ENCODE measurements around the gene TCF7L1.
A peak's percentile ranks its signal among the peaks of the same experiment; 100 is the strongest.
"Not testable (repeated sequence)": the region's sequence is repeated elsewhere in the genome, so short reads cannot be mapped to it uniquely, and the experiment has no call there.

Gene TCF7L1

GRCh38 chr2:85131116-85131515 is 2.1 kb upstream of the TCF7L1 start:
- peak; percentile 45 for DNase-seq (ENCODE audit: low spot score)

- no peak for DNase-seq (ENCODE audit: low spot score)
These were observed 795 bp upstream of the TCF7L1 start for GRCh38 chr2:85132397-85132796.

GRCh38 chr2:85133751-85134254 is 611 bp downstream of the TCF7L1 start:
- DNase-seq (ENCODE audit: low spot score), result peak; percentile 27

- DNase-seq (ENCODE audit: low spot score), result no peak
These were observed 1.2 kb downstream of the TCF7L1 start for GRCh38 chr2:85134255-85134895.

- DNase-seq (ENCODE audit: low spot score), result no peak
These were observed 1.9 kb downstream of the TCF7L1 start for GRCh38 chr2:85134896-85135659.

GRCh38 chr2:85135660-85135914 is 2.4 kb downstream of the TCF7L1 start:
- no peak for DNase-seq (ENCODE audit: low spot score)

GRCh38 chr2:85137156-85137555 is 4.0 kb downstream of the TCF7L1 start:
- no peak for DNase-seq (ENCODE audit: low spot score)

GRCh38 chr2:85143463-85144082 is 10.4 kb downstream of the TCF7L1 start:
- no peak for DNase-seq (ENCODE audit: low spot score)

- DNase-seq (ENCODE audit: low spot score), result no peak
These were observed 12.1 kb downstream of the TCF7L1 start for GRCh38 chr2:85145116-85145820.

GRCh38 chr2:85148190-85148589 is 15.0 kb downstream of the TCF7L1 start:
- DNase-seq (ENCODE audit: low spot score), result no peak

GRCh38 chr2:85151026-85151425 is 17.8 kb downstream of the TCF7L1 start:
- DNase-seq (ENCODE audit: low spot score), result no peak

- no peak for DNase-seq (ENCODE audit: low spot score)
These were observed 19.7 kb downstream of the TCF7L1 start for GRCh38 chr2:85152895-85153294.

GRCh38 chr2:85154048-85154753 is 21.0 kb downstream of the TCF7L1 start:
- DNase-seq (ENCODE audit: low spot score), result no peak

GRCh38 chr2:85155082-85155481 is 21.9 kb downstream of the TCF7L1 start:
- not testable (repeated sequence) for DNase-seq (ENCODE audit: low spot score)

GRCh38 chr2:85156153-85156552 is 23.0 kb downstream of the TCF7L1 start:
- DNase-seq (ENCODE audit: low spot score), result no peak

- DNase-seq (ENCODE audit: low spot score), result no peak
These were observed 23.4 kb downstream of the TCF7L1 start for GRCh38 chr2:85156619-85157018.

GRCh38 chr2:85157345-85157744 is 24.2 kb downstream of the TCF7L1 start:
- no peak for DNase-seq (ENCODE audit: low spot score)

GRCh38 chr2:85158559-85159273 is 25.5 kb downstream of the TCF7L1 start:
- peak; percentile 54 for DNase-seq (ENCODE audit: low spot score)

- no peak for DNase-seq (ENCODE audit: low spot score)
These were observed 26.4 kb downstream of the TCF7L1 start for GRCh38 chr2:85159589-85159988.

GRCh38 chr2:85160966-85161960 is 28.1 kb downstream of the TCF7L1 start:
- DNase-seq (ENCODE audit: low spot score), result no peak

Measured in SK-N-DZ (cell line).